ENCODE results near the gene PLEKHN1. TPM values are rescaled to one million over a fixed set of nuclear protein-coding genes. Genes with fewer than 3 reads are reported as not detected.
"Not testable (repeated sequence)": the region's sequence is repeated elsewhere in the genome, so short reads cannot be mapped to it uniquely, and the experiment has no call there.

Gene PLEKHN1
- total RNA-seq, 8 experiments from 2014 or later = 0.15 to 0.31 (median 0.24) TPM; not detected in 5

DNA sequence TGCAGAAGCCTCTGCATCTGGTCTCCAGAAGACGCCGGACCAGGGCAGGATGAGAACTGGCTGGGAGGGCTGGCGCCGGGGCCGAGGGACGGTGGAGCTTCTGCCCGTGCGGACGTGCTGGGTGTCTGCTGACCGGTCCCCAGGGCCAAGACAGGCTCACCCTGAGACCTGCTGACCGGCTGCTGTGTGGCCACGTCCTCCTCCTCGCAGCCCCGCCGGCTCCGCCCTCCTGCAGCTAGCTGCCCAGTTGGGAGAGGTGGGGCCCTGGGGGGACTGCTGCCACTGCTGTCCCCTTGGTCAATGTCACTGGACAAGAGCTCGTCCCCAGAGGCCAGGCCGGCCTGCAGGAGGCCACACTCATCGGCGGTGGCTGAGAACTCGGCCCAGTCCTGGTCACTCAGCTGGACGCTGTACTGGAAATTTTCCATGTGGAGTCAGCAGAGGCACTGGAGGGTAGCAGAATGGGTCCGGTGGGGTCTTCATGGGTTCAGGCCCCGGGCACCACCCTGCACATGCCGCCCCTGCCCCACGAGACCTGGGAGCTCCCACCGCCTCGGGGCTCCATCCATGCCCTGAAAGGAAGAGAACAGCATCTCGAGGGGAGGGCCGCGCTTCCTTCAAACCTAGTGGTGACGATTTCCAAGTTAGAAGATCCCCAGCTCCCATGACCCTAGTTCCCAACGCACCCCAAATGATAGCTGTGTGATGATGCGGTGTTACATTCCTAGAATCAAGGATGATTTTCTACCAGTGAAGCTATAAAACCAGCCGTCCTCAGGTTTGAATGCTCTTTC is 14.5 kb downstream of the PLEKHN1 start:
- ATAC-seq (replicated peaks in 6 of 8) = peak in 7 of 8 experiments; percentile 7 to 53 (median 26)
- Histone ChIP-seq H3K27ac (peak overlapping the region in 1 of 2 donors; percentile 28), H3K4me3 (no peak overlapping the region), H3K4me1 (replicated peaks in 1 of 2) (peaks cover 0 to 20% of the 10 kb centered on the region in 2 donors)
- WGBS, 10 experiments = 20 to 94% (median 58%) methylated on average over 1 to 20 of the region's 35 CpGs; no CpG with 5 or more reads in 6 of the 10 experiments
- in situ Hi-C loops (cut with MboI; ENCODE audit: low pct_unique_long_range_greater_than_20kb in 2 of 9, low sequenced_read_pairs in 9 of 9, unreplicated experiment in 9 of 9) = no loop called here

DNA sequence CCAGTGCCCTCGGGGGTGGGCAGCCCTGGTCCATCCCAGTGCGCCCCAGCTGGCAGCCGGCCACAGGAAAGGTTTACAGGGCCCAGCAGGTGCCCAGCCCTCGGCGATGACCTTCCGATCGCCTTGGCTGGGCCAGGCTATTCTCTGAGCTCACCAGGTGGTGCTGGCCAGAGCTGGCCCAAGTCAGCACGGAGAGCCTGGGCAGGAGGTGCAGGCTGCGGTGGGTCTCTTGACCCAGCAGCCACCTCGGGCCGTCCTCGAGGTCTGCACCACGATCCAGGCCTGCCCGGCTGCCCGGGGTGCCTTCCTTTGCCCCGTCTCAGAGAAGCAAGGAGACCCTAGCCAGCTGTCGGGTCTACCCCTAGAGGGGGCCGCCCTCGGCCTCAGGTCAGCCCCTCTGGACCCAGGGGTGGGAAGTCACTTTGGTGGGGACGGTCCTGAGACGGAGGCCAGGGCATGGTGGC is 15.2 kb downstream of the PLEKHN1 start:
- 60 to 76% (median 65%) methylated on average over 2 to 14 of the region's 21 CpGs; no CpG with 5 or more reads in 5 of the 10 experiments for WGBS, 10 experiments
- Histone ChIP-seq H3K4me1 (replicated peaks in 1 of 2) (peaks cover 0 to 14% of the 10 kb centered on the region in 2 donors), H3K27ac (no peak overlapping the region), H3K4me3 (no peak overlapping the region)
- in situ Hi-C loops (cut with MboI; ENCODE audit: low pct_unique_long_range_greater_than_20kb in 2 of 9, low sequenced_read_pairs in 9 of 9, unreplicated experiment in 9 of 9) = no loop called here
- ATAC-seq (replicated peaks in 6 of 8) = peak in 1 of 8 experiments; percentile 2

DNA sequence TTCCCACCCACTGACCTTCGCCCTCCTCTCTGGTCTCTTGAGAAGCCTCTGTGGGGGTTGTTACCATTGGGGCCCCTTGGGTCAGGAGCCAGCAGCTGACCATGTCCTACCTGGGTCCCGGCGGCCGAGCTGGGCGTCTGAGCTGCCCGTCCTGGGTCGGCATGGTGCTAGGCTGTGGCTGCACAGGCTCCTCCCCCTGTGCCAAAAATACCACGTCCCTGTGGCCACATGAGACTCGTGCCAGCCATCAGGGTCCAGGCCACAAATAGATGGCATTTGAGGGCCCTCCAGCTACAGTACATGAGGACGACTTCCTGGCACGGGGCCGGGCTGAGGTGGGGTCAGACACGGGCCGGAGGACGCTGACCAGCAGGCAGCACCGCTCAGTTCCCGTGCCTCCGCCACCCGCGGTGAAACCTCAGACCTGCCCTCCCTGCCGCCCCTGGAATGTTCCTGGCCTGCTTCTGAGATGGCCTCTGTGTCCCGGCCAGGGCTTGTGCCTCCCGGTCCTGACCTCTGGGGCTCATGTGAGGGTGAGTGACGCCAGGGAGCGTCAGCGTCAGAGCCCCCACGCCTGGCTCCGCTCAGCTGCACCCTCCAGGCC is 15.8 kb downstream of the PLEKHN1 start, which contains the start of gene PERM1:
PERM1 (minus strand) TSS at position 139 of the 604 bp plus-strand sequence. CDS start 1,064 bp downstream, outside the sequence.
- in situ Hi-C loops (cut with MboI; ENCODE audit: low pct_unique_long_range_greater_than_20kb in 2 of 9, low sequenced_read_pairs in 9 of 9, unreplicated experiment in 9 of 9) = no loop called here
- Histone ChIP-seq H3K4me1 (replicated peaks in 1 of 2) (peaks cover 0 to 14% of the 10 kb centered on the region in 2 donors), H3K4me3 (no peak within 1 kb of the TSS), H3K27ac (peak within 1 kb of the TSS in 1 of 2 donors; percentile 28)
- WGBS, 10 experiments = 23 to 60% (median 41%) methylated on average over 2 to 17 of the region's 28 CpGs; no CpG with 5 or more reads in 4 of the 10 experiments
- peak in 1 of 8 experiments; percentile 1 for ATAC-seq (replicated peaks in 6 of 8)

DNA sequence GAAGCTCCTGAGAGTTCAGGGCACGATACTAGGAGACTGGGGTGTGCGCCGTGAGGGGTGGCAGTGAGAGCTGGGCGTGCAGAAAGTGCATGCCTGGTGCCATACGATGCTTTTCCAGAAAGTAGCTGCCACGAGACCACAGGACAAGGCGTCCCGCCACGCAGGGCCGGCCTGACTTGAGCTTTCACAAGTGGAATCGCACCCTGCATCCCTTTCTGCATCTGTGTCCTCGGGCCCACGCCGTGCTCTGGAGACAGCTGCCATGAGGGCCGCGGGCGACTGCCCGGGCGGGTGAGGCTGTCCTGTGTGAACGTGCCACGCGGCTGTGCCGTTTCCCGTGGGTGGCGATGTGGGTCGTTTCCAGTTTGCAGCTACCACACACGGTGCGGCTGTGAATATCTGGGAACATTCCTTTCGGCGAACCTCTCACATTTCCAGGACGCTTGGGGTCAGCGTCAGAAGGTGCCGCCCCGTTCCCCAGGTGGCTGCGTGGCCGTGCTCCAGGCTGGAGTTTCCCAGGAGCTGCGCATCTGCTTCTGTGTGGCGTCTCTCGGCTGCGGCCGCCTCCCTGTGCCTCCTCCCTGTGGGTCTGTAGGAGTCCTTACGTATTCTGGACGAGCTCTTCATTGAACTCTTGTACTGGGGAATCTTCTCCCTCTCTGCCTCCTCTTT is 16.6 kb downstream of the PLEKHN1 start:
- in situ Hi-C loops (cut with MboI; ENCODE audit: low pct_unique_long_range_greater_than_20kb in 2 of 9, low sequenced_read_pairs in 9 of 9, unreplicated experiment in 9 of 9) = no loop called here
- Histone ChIP-seq H3K4me3 (no peak overlapping the region), H3K27ac (no peak overlapping the region), H3K4me1 (replicated peaks in 1 of 2) (peaks cover 0 to 14% of the 10 kb centered on the region in 2 donors)
- no peak for ATAC-seq (replicated peaks in 6 of 8)
- WGBS, 10 experiments = 25 to 93% (median 57%) methylated on average over 2 to 13 of the region's 43 CpGs; no CpG with 5 or more reads in 1 of the 10 experiments

DNA sequence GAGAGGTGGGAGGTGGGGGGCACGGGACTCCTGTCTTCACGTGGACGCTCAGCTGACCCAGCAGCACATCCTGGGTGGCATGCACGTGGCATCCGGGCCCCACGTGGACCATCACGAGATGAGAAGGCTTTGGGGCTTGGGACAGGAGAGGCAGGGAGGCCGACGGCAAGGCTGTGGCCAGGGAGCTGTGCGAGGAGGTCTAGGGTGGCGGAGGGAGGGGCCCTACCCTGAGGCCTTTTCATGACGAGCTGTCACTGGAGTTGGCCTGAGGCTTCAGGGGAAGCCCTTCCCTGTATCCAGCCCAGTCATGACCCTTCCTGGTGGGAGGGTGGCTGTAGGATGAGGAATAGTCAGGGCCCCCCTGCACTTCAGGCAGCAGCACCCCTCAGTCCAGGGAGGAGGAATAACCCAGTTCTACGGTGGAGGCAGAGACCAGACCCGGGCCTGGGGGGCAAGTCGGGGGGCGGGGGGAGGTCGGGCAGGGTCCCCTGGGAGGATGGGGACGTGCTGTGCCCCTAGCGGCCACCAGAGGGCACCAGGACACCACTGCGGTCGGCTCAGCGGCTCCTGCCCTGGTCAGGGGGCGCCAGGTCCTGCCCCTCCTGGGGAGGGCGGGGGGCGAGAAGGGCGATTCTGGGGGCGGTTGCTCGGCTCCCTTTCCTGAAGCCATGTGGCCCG is 17.7 kb downstream of the PLEKHN1 start:
- peak overlapping the region; percentile 9 to 21 (median 17) for H3K4me3 ChIP-seq
- H3K4me1 ChIP-seq (replicated peaks in 1 of 2) = peaks cover 0 to 14% of the 10 kb centered on the region in 2 donors
- WGBS, 10 experiments = 0 to 23% (median 2%) methylated on average over 1 to 15 of the region's 29 CpGs; no CpG with 5 or more reads in 3 of the 10 experiments
- in situ Hi-C loops (cut with MboI; ENCODE audit: low pct_unique_long_range_greater_than_20kb in 2 of 9, low sequenced_read_pairs in 9 of 9, unreplicated experiment in 9 of 9) = no loop called here
- H3K27ac ChIP-seq = no peak overlapping the region
- ATAC-seq (replicated peaks in 6 of 8) = peak; percentile 43 to 91 (median 68)

DNA sequence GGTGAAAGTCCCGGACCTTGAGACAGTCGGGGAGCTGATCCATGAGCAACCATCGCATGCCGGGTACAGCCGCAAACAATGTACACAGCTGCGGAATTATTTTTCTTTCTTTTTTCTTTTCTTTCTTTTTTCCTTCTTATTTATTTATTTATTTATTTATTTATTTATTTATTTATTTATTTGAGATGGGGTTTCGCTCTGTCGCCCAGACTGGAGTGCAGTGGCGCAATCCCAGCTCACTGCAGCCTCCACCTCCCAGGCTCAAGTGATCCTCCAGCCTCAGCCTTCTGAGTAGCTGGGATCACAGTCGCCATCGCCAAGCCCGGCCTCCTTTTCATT is 18.2 kb downstream of the PLEKHN1 start:
- 0 to 68% (median 36%) methylated on average over 1 to 12 of the region's 12 CpGs; no CpG with 5 or more reads in 1 of the 10 experiments for WGBS, 10 experiments
- Histone ChIP-seq H3K4me3 (peak overlapping the region; percentile 9 to 21 (median 17)), H3K4me1 (replicated peaks in 1 of 2) (peaks cover 0 to 14% of the 10 kb centered on the region in 2 donors), H3K27ac (no peak overlapping the region)
- in situ Hi-C loops (cut with MboI; ENCODE audit: low pct_unique_long_range_greater_than_20kb in 2 of 9, low sequenced_read_pairs in 9 of 9, unreplicated experiment in 9 of 9) = no loop called here
- peak in 2 of 8 experiments; percentile 20 to 53 for ATAC-seq (replicated peaks in 6 of 8)

DNA sequence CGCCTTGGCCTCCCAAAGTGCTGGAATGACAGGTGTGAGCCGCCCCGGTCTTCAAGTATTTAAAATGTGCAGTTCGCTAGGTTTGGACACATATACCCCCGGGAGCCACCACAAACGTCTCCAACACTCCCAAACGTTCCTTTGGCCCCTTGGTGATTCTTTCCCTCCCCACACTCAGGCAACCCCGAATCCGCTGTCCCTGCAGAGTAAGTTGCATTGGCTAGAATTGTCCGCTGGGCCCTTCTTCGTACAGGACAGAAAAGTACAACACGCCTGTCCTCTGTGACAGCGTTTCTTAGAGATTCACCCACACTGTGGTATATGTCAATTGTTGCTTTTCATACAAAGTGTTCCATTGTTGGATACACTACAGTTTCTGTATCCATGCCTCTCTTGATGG is 18.8 kb downstream of the PLEKHN1 start:
- Histone ChIP-seq H3K4me3 (no peak overlapping the region), H3K4me1 (replicated peaks in 1 of 2) (peaks cover 0 to 14% of the 10 kb centered on the region in 2 donors), H3K27ac (no peak overlapping the region)
- WGBS, 10 experiments = 40 to 80% (median 68%) methylated on average over 1 to 13 of the region's 13 CpGs; no CpG with 5 or more reads in 2 of the 10 experiments
- ATAC-seq (replicated peaks in 6 of 8) = no peak
- in situ Hi-C loops (cut with MboI; ENCODE audit: low pct_unique_long_range_greater_than_20kb in 2 of 9, low sequenced_read_pairs in 9 of 9, unreplicated experiment in 9 of 9) = no loop called here

DNA sequence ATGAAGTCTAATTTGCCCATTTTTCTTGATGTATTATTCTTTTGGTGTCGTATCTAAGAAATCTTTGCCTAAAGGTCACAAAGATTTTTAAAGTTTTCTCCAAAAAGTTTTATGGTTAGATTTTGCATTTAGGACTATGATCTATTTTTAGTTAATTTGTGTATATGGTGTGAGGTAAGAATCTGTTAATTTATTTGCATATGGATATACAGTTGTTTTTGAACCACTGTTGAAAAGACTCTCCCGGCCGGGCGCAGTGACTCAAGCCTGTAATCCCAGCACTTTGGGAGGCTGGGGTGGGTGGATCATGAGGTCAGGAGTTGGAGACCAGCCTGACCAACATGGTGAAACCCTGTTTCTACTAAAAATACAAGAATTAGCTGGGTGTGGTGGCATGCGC is 21.8 kb downstream of the PLEKHN1 start:
- H3K4me3 ChIP-seq; H3K4me1 ChIP-seq (replicated peaks in 1 of 2); in situ Hi-C loops (cut with MboI; ENCODE audit: low pct_unique_long_range_greater_than_20kb in 2 of 9, low sequenced_read_pairs in 9 of 9, unreplicated experiment in 9 of 9); H3K27ac ChIP-seq: not testable (repeated sequence)
- 16 to 93% (median 54%) methylated on average over 2 to 5 of the region's 5 CpGs; no CpG with 5 or more reads in 1 of the 10 experiments for WGBS, 10 experiments
- ATAC-seq (replicated peaks in 6 of 8) = peak in 2 of 8 experiments; percentile 89 to 90

DNA sequence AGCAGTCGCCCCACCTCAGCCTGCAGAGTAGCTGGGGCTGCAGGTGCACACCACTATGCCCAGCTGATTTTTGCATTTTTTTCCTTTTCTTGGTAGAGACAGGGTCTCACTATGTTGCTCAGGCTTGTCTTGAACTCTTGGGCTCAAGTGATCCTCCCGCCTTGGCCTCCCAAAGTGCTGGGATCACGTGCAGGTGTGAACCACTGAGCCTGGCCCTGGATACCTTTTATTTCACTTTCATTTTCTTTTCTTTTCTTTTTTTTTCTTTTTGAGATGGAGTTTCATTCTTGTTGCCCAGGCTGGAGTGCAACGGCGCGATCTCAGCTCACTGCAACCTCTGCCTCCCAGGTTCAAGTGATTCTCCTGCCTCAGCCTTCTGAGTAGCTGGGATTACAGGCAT is 25.0 kb downstream of the PLEKHN1 start:
- WGBS, 10 experiments = 81 to 100% (median 88%) methylated on average over 1 to 6 of the region's 6 CpGs; no CpG with 5 or more reads in 1 of the 10 experiments
- peaks cover 6 to 12% of the 10 kb centered on the region in 2 donors for H3K4me1 ChIP-seq (replicated peaks in 1 of 2)
- H3K27ac ChIP-seq; ATAC-seq (replicated peaks in 6 of 8); in situ Hi-C loops (cut with MboI; ENCODE audit: low pct_unique_long_range_greater_than_20kb in 2 of 9, low sequenced_read_pairs in 9 of 9, unreplicated experiment in 9 of 9); H3K4me3 ChIP-seq: not testable (repeated sequence)

DNA sequence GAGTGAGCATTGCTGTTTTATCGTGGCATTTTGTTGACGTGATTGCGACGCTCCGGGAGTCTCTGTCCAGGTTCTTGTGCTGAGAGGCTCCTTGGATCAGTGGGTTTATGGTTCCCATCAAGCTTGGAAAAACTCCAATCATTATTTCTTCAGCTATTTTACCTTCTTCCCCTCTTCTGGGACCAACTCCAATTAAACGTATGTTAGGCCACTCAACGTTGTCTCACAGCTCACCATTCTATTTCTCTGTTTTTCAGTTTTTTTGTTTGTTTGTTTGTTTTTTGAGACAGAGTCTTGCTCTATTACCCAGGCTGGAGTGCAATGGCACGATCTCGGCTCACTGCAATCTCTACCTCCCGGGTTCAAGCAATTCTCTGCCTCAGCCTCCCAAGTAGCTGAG is 25.6 kb downstream of the PLEKHN1 start:
- in situ Hi-C loops (cut with MboI; ENCODE audit: low pct_unique_long_range_greater_than_20kb in 2 of 9, low sequenced_read_pairs in 9 of 9, unreplicated experiment in 9 of 9) = no loop called here
- H3K4me1 ChIP-seq (replicated peaks in 1 of 2) = peaks cover 6 to 14% of the 10 kb centered on the region in 2 donors
- no peak overlapping the region for H3K4me3 ChIP-seq
- 71 to 97% (median 92%) methylated on average over 3 to 10 of the region's 10 CpGs for WGBS, 10 experiments
- H3K27ac ChIP-seq = no peak overlapping the region
- ATAC-seq (replicated peaks in 6 of 8) = no peak

DNA sequence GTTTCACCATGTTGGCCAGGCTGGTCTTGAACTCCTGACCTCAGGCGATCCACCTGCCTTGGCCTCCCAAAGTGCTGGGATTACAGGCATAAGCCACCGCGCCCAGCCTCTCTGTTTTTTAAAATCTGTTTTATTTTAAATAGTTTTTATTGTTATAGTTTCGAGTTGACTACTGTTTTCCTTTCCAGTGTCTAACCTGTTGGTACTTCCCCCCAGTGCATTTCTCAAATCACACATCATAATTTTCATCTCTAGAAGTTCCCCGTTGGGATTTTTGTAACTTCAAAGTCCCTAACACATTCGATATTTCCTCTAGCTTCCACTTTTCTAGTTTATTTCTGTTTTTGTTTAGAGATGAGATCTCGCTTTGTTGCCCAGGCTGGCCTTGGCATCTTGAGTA is 26.1 kb downstream of the PLEKHN1 start:
- peaks cover 11 to 19% of the 10 kb centered on the region in 2 donors for H3K4me1 ChIP-seq (replicated peaks in 1 of 2)
- H3K27ac ChIP-seq = no peak overlapping the region
- ATAC-seq (replicated peaks in 6 of 8) = no peak
- in situ Hi-C loops (cut with MboI; ENCODE audit: low pct_unique_long_range_greater_than_20kb in 2 of 9, low sequenced_read_pairs in 9 of 9, unreplicated experiment in 9 of 9) = no loop called here
- H3K4me3 ChIP-seq = no peak overlapping the region
- 67 to 100% (median 89%) methylated on average over 1 to 7 of the region's 7 CpGs for WGBS, 10 experiments

DNA sequence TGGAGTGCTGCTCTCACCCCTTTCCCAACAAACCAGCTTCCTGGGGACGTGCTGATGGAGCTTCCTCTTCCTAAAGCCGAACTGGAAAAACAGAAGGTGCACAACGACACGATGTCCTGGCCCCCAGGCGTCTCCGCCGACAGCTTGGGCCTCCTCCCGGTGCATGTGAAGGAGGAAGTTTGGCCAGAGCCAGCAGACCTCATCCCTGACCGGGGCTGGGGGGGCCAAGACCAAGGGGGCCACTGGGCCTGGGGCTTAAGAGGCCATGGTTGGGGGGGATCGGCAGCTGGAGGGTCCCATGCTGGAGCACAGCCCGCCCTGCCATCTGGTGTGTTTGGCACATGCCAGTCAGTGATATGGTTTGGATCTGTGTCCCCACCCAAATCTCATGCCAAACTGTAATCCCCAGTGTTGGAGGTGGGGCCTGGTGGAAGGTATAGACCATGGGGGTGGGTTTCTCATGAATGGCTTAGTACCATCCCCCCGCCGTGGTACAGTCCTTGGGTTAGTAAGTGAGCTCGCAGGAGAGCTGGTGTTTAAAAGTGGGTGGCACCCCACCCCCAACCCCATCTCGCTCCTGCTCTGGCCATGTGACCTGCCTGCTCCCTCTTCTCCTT is 27.2 kb downstream of the PLEKHN1 start:
- 48 to 72% (median 54%) methylated on average over 7 to 11 of the region's 15 CpGs; no CpG with 5 or more reads in 7 of the 10 experiments for WGBS, 10 experiments
- Histone ChIP-seq H3K4me1 (replicated peaks in 1 of 2) (peaks cover 20 to 30% of the 10 kb centered on the region in 2 donors), H3K4me3 (no peak overlapping the region), H3K27ac (no peak overlapping the region)
- in situ Hi-C loops (cut with MboI; ENCODE audit: low pct_unique_long_range_greater_than_20kb in 2 of 9, low sequenced_read_pairs in 9 of 9, unreplicated experiment in 9 of 9) = no loop called here
- no peak for ATAC-seq (replicated peaks in 6 of 8)

Measured in motor neuron (in vitro differentiated cells).